Neural crest cell (in vitro differentiated cells): Measurements from ENCODE around the gene SNAPIN. TPM values are rescaled to one million over a fixed set of nuclear protein-coding genes. Genes with fewer than 3 reads are reported as not detected.

Experiments used
- DNase-seq: peaks from one replicate; pipeline ENCODE4 v3.0.0; 2021; ENCODE audit warnings: low read depth, mixed read lengths, low spot score
- H3K27ac Mint-ChIP-seq: one replicate; pipeline ENCODE4 v1.8.0; 2021; ENCODE audit warnings: mild to moderate bottlenecking, mixed read lengths; ENCODE audit not compliant: unreplicated experiment
- H3K27me3 Mint-ChIP-seq: 2 replicates; pipeline ENCODE4 v1.8.0; 2021; ENCODE audit warnings: low read depth, mild to moderate bottlenecking, mixed read lengths
- H3K36me3 Mint-ChIP-seq: 2 replicates; pipeline ENCODE4 v1.8.0; 2021; ENCODE audit warnings: low read depth, mild to moderate bottlenecking, mixed read lengths
- H3K4me1 Mint-ChIP-seq: 2 replicates; pipeline ENCODE4 v1.8.0; 2021; ENCODE audit warnings: mixed read lengths
- H3K4me3 Mint-ChIP-seq: one replicate; pipeline ENCODE4 v1.8.0; 2021; ENCODE audit warnings: mild to moderate bottlenecking, mixed read lengths
- H3K9me3 Mint-ChIP-seq: 2 replicates; pipeline ENCODE4 v1.8.0; 2021; ENCODE audit warnings: mixed read lengths
- CTCF ChIP-seq: fragments of 200-600 bp; sonication (generic); conservative IDR thresholded peaks from 2 replicates; pipeline ENCODE4 v1.5.0; 2021; ENCODE audit warnings: antibody characterized with exemption, mild to moderate bottlenecking
- total RNA-seq: library from RNA; stranded (reverse); gene quantifications from 2 replicates; pipeline ENCODE4 v1.2.1, GENCODE V29; 2021

Gene SNAPIN
- total RNA-seq, 1 donor from 2014 or later = 55.4 TPM

- Mint-ChIP-seq H3K27ac (no peak overlapping the region), H3K4me1 (peaks cover 19% of the 10 kb centered on the region), H3K27me3 (no peaks in the 10 kb centered on the region), H3K36me3 (no peaks in the 10 kb centered on the region), H3K9me3 (no peaks in the 10 kb centered on the region), H3K4me3 (no peak overlapping the region)
- no peak for TF ChIP-seq CTCF
- DNase-seq = no peak
Observed at GRCh38 chr1:153619171-153619570, 39.3 kb upstream of the SNAPIN start.

- Mint-ChIP-seq H3K27ac (no peak overlapping the region), H3K27me3 (no peaks in the 10 kb centered on the region), H3K4me1 (peaks cover 43% of the 10 kb centered on the region), H3K9me3 (no peaks in the 10 kb centered on the region), H3K36me3 (no peaks in the 10 kb centered on the region), H3K4me3 (no peak overlapping the region)
- DNase-seq = no peak
- no peak for TF ChIP-seq CTCF
Observed at GRCh38 chr1:153623101-153623500, 35.4 kb upstream of the SNAPIN start.

GRCh38 chr1:153624965-153625611 lies 33.4 kb upstream of the SNAPIN start:
- H3K4me1 Mint-ChIP-seq = peaks cover 47% of the 10 kb centered on the region
- no peaks in the 10 kb centered on the region for H3K27me3 Mint-ChIP-seq
- no peak overlapping the region for H3K27ac Mint-ChIP-seq
- DNase-seq = no peak
- H3K36me3 Mint-ChIP-seq = no peaks in the 10 kb centered on the region
- no peak for TF ChIP-seq CTCF
- no peaks in the 10 kb centered on the region for H3K9me3 Mint-ChIP-seq
- peak overlapping the region; percentile 27 for H3K4me3 Mint-ChIP-seq

GRCh38 chr1:153626477-153626903 lies 32.0 kb upstream of the SNAPIN start:
- Mint-ChIP-seq H3K4me3 (peak overlapping the region; percentile 90), H3K27ac (no peak overlapping the region), H3K9me3 (no peaks in the 10 kb centered on the region), H3K36me3 (no peaks in the 10 kb centered on the region), H3K27me3 (no peaks in the 10 kb centered on the region), H3K4me1 (peaks cover 47% of the 10 kb centered on the region)
- TF ChIP-seq CTCF = no peak
- DNase-seq = no peak

- TF ChIP-seq CTCF = peak; percentile 77
- H3K27ac Mint-ChIP-seq = peak within 1 kb of the TSS; percentile 96
- no peaks in the 10 kb centered on the region for H3K36me3 Mint-ChIP-seq
- H3K27me3 Mint-ChIP-seq = no peaks in the 10 kb centered on the region
- DNase-seq = peak; percentile 87
- H3K9me3 Mint-ChIP-seq = no peaks in the 10 kb centered on the region
- H3K4me1 Mint-ChIP-seq = peaks cover 47% of the 10 kb centered on the region
- H3K4me3 Mint-ChIP-seq = peak within 1 kb of the TSS; percentile 90
Observed at GRCh38 chr1:153626904-153627714, 31.4 kb upstream of the SNAPIN start, which contains the start of gene S100A13. S100A13 (minus strand) TSS chr1:153627505; CDS start chr1:153626472, 1,033 bp downstream.
